Gastroesophageal sphincter (tissue), 4 donors: ENCODE data around the gene EIF3M. TPM values are rescaled to one million over a fixed set of nuclear protein-coding genes. Genes with fewer than 3 reads are reported as not detected.

Source experiments
- ATAC-seq: fragments of 150-250 bp; one replicate; pipeline ENCODE4 v1.9.1; 2016; ENCODE audit warnings: mild to moderate bottlenecking, moderate library complexity
- H3K27ac ChIP-seq, 4 donors: fragments of 200-600 bp; sonication (generic) in 3 of 4; 1 replicate in 3 of 4; 2 replicates in 1 of 4; pipeline ENCODE4 v1.5.1; 2016 to 2019
- H3K27me3 ChIP-seq: fragments of 200-600 bp; sonication (generic); one replicate; pipeline ENCODE4 v1.5.1; 2019
- H3K36me3 ChIP-seq, 2 donors: fragments of 200-600 bp; sonication (generic); one replicate each; pipeline ENCODE4 v1.5.1; 2019; ENCODE audit warnings: control low read depth in 1 of 2
- H3K4me1 ChIP-seq, 3 donors: fragments of 200-600 bp; sonication (generic); 1 replicate in 2 of 3; 2 replicates in 1 of 3; pipeline ENCODE4 v1.5.1; 2016 to 2019; ENCODE audit warnings: control low read depth in 2 of 3
- H3K4me3 ChIP-seq, 2 donors: fragments of 200-600 bp; sonication (generic); one replicate each; pipeline ENCODE4 v1.5.1; 2019; ENCODE audit warnings: mild to moderate bottlenecking in 1 of 2, moderate library complexity in 1 of 2
- H3K9me3 ChIP-seq, 3 donors: fragments of 200-600 bp; sonication (generic); one replicate each; pipeline ENCODE4 v1.5.1; 2017 to 2019; ENCODE audit warnings: control low read depth in 2 of 3
- EP300 ChIP-seq: sonication (generic); formaldehyde crosslinking; IDR thresholded peaks from one replicate; pipeline ENCODE4 v1.6.1; 2017; ENCODE audit warnings: antibody characterized with exemption, mild to moderate bottlenecking
- POLR2A ChIP-seq, 2 donors: fragments of 450-650 bp; IDR thresholded peaks; one replicate each; pipeline ENCODE4 v1.6.1; 2017; ENCODE audit warnings: antibody characterized with exemption in 2 of 2, mild to moderate bottlenecking in 2 of 2, moderate library complexity in 1 of 2
- POLR2AphosphoS5 ChIP-seq: sonication (generic); formaldehyde crosslinking; IDR thresholded peaks from one replicate; pipeline ENCODE4 v1.6.1; 2017; ENCODE audit warnings: antibody characterized with exemption
- WGBS, 2 donors: methylation state at CpG; one replicate each; pipeline ENCODE4 v1.1.5; 2018; ENCODE audit warnings: low coverage in 1 of 2; 5-methylcytosine and 5-hydroxymethylcytosine counted together
- total RNA-seq, 4 donors: library from RNA; depleted of rRNA; stranded (reverse); fragments of >200 nt; gene quantifications; one replicate each; pipeline ENCODE4 v1.1.0, GENCODE V29; 2016
- TF ChIP-seq, protein P1 (sequence below), 4 experiments: fragments of 200-600 bp in 2 of 4; fragments of 450-650 bp in 2 of 4; sonication (generic) in 1 of 4; IDR thresholded peaks; one replicate each; pipeline ENCODE4 v1.5.1; 2017 to 2019; ENCODE audit warnings: antibody characterized with exemption in 4 of 4, mild to moderate bottlenecking in 2 of 4, moderate library complexity in 2 of 4

The EIF3M gene
- total RNA-seq, 4 donors from 2014 or later, result 302 to 431 (median 403) TPM

DNA sequence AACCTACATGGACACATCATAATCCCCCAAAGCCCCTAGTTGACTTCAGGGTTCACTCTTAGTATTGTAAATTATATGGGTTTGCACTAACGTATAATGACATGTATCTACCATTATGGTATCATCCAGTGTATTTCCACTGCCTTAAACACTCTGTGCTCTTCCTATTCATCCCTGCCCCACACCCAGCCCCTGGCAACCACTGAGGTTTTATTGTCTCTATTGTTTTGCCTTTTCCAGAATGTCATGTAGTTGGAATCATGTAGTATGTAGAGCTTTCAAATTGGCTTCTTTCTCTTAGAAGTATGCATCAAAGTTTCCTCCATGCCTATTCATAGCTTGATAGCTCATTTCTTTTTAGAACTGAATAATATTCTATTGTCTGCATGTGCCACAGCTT lies 16.5 kb upstream of the EIF3M start:
- H3K9me3 ChIP-seq, result no peaks in the 10 kb centered on the region
- no peak overlapping the region for H3K27ac ChIP-seq
- 76 to 89% methylated on average over 1 of the region's 1 CpG for WGBS, 2 donors
- no peak for ATAC-seq
- no peak for TF ChIP-seq EP300
- no peak for TF ChIP-seq POLR2AphosphoS5
- no peaks in the 10 kb centered on the region for H3K36me3 ChIP-seq
- no peak overlapping the region for H3K4me3 ChIP-seq
- peaks cover 17% of the 10 kb centered on the region for H3K27me3 ChIP-seq
- no peaks in the 10 kb centered on the region for H3K4me1 ChIP-seq

DNA sequence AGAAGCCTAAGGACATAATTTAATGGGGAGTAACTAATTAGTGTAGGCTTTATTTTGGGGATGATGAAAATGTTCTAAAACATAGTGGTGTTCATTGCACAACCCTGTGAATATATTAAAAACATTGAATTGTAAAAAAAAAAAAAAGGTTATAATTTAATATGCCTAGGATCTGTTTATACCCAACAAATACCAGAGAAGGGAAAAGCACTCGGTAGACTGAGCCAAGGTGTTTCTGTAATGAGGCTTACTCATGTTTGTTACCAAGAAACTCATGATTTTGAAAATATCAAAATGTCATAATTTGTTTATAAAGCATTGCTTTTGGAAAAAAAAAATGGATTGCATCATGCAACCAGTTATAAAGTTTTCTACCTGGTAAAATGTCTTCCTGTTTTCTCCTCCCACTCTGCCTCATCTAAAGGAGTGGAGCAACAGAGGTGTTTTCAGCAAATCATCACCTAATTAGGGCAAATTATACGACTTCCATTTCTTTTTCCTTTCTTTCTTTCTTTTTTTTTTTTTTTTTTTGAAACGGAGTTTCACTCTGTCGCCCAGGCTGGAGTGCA lies 14.2 kb upstream of the EIF3M start:
- Histone ChIP-seq H3K27ac (no peak overlapping the region), H3K4me3 (no peak overlapping the region), H3K4me1 (no peaks in the 10 kb centered on the region), H3K9me3 (no peaks in the 10 kb centered on the region), H3K27me3 (peaks cover 17% of the 10 kb centered on the region), H3K36me3 (no peaks in the 10 kb centered on the region)
- TF ChIP-seq POLR2AphosphoS5, result no peak
- TF ChIP-seq POLR2A (IDR thresholded peaks at IDR 0.05), result no peak
- TF ChIP-seq, protein P1, sequence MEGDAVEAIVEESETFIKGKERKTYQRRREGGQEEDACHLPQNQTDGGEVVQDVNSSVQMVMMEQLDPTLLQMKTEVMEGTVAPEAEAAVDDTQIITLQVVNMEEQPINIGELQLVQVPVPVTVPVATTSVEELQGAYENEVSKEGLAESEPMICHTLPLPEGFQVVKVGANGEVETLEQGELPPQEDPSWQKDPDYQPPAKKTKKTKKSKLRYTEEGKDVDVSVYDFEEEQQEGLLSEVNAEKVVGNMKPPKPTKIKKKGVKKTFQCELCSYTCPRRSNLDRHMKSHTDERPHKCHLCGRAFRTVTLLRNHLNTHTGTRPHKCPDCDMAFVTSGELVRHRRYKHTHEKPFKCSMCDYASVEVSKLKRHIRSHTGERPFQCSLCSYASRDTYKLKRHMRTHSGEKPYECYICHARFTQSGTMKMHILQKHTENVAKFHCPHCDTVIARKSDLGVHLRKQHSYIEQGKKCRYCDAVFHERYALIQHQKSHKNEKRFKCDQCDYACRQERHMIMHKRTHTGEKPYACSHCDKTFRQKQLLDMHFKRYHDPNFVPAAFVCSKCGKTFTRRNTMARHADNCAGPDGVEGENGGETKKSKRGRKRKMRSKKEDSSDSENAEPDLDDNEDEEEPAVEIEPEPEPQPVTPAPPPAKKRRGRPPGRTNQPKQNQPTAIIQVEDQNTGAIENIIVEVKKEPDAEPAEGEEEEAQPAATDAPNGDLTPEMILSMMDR (IDR thresholded peaks at IDR 0.05), result no peak
- TF ChIP-seq EP300, result no peak
- no peak for ATAC-seq
- 43 to 45% methylated on average over 2 of the region's 4 CpGs for whole genome bisulfite sequencing, 2 donors

GRCh38 chr11:32571039-32571438 lies 12.6 kb upstream of the EIF3M start:
- no peak for ATAC-seq
- Histone ChIP-seq H3K4me3 (no peak overlapping the region), H3K27ac (no peak overlapping the region), H3K27me3 (peaks cover 22% of the 10 kb centered on the region), H3K9me3 (no peaks in the 10 kb centered on the region), H3K4me1 (no peaks in the 10 kb centered on the region), H3K36me3 (no peaks in the 10 kb centered on the region)
- 26 to 28% methylated on average over 6 to 10 of the region's 10 CpGs for WGBS, 2 donors
- TF ChIP-seq POLR2AphosphoS5, result no peak
- TF ChIP-seq EP300, result no peak
- TF ChIP-seq, protein P1 (IDR thresholded peaks at IDR 0.05), result no peak
- TF ChIP-seq POLR2A (IDR thresholded peaks at IDR 0.05), result no peak

- Histone ChIP-seq H3K9me3 (no peaks in the 10 kb centered on the region), H3K27ac (no peak overlapping the region), H3K4me3 (no peak overlapping the region), H3K27me3 (peaks cover 26% of the 10 kb centered on the region), H3K36me3 (no peaks in the 10 kb centered on the region), H3K4me1 (no peaks in the 10 kb centered on the region)
- WGBS, 2 donors, result 75 to 83% methylated on average over 3 to 4 of the region's 4 CpGs
- no peak for ATAC-seq
- TF ChIP-seq POLR2A (IDR thresholded peaks at IDR 0.05), result no peak
- no peak for TF ChIP-seq POLR2AphosphoS5
- no peak for TF ChIP-seq EP300
- TF ChIP-seq, protein P1 (IDR thresholded peaks at IDR 0.05), result no peak
Observed at GRCh38 chr11:32573228-32573627, 10.4 kb upstream of the EIF3M start.

- H3K4me1 ChIP-seq, result no peaks in the 10 kb centered on the region
- TF ChIP-seq EP300 (no peak), POLR2AphosphoS5 (no peak), POLR2A (IDR thresholded peaks at IDR 0.05) (no peak)
- TF ChIP-seq, protein P1 (IDR thresholded peaks at IDR 0.05), result no peak
- ATAC-seq, result no peak
- no peak overlapping the region for H3K4me3 ChIP-seq
- H3K27me3 ChIP-seq, result peaks cover 26% of the 10 kb centered on the region
- 43 to 65% methylated on average over 3 to 4 of the region's 4 CpGs for WGBS, 2 donors
- no peak overlapping the region for H3K27ac ChIP-seq
- H3K36me3 ChIP-seq, result no peaks in the 10 kb centered on the region
- H3K9me3 ChIP-seq, result no peaks in the 10 kb centered on the region
Observed at GRCh38 chr11:32574421-32574820, 9.2 kb upstream of the EIF3M start.
